Stimulated activated CD4-positive, alpha-beta T cell treated with anti-CD3 and anti-CD28 coated beads, Interleukin-15, amount 100 ng/mL, for 24 hours (primary cell): ENCODE data around the gene SLC44A1.

Source experiments
- DNase-seq: peaks from one replicate; pipeline ENCODE4 v3.0.0-alpha.2; 2020

SLC44A1 gene

GRCh38 chr9:105275938-105276337, 31.5 kb downstream of the SLC44A1 start:
- no peak for DNase-seq

- DNase-seq, result no peak
Observed at GRCh38 chr9:105278751-105279150, 34.3 kb downstream of the SLC44A1 start.

- DNase-seq, result no peak
Observed at GRCh38 chr9:105280691-105281090, 36.2 kb downstream of the SLC44A1 start.

GRCh38 chr9:105281272-105281671, 36.8 kb downstream of the SLC44A1 start:
- no peak for DNase-seq

DNA sequence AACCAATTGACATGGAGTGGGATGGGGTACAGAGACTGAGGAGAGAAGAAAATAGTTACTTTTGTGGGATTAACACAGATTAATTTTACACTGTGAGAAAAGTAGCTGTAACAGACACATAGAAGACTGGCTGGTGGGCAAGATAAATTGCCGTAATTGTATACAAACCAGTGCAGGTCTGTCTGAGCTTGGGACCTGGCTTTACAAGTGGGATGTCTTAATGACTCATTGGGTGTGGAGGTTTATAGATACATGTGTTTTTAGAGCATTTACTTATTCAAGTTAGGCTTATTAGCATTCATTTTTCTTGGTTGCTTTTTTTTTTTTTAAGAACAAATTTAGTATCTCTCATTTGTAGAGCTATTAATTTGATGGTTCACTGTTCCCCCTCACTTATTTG, 37.5 kb downstream of the SLC44A1 start:
- DNase-seq, result no peak

- no peak for DNase-seq
Observed at GRCh38 chr9:105282870-105283621, 38.6 kb downstream of the SLC44A1 start.

DNA sequence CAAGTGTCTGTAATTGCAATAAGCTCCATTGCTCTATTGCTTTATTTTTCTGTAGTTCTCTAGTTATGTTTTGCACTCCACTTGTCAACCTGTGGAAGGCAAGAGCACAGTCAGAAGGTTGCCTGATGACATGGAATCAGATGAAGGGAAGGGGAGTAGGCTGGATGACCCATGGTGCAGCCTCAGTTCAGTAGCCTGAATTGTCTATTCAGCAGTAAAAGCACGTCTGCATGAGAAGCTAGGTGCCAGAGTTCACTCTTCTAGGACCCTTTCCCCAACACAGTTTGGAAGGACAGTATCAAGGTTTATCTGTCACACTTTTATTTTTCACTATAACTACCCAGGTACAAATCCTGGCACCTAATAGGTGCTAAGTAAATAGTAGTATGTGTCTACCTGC, 39.3 kb downstream of the SLC44A1 start:
- no peak for DNase-seq

GRCh38 chr9:105284463-105284862, 40.0 kb downstream of the SLC44A1 start:
- no peak for DNase-seq

GRCh38 chr9:105286098-105286497, 41.6 kb downstream of the SLC44A1 start:
- DNase-seq, result no peak

DNA sequence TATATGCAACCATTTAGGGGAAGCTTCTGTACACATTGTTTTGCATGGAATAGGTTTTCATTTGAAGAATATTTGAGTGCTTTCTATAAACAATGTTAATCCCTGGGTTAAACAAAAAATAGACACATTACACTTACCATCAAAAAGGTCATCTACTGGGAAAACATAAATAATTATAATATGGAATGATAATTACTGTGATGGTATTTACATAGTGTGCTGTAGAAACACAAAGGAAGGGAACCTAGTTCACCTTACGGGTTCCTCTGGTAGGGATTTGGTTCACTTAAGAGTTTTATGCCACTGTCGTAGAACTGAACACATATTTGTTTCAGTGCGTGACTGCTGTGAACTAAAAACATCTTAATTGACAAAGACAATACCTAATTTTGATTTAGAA, 44.9 kb downstream of the SLC44A1 start:
- DNase-seq, result no peak

GRCh38 chr9:105290418-105290817, 46.0 kb downstream of the SLC44A1 start:
- DNase-seq, result no peak

DNA sequence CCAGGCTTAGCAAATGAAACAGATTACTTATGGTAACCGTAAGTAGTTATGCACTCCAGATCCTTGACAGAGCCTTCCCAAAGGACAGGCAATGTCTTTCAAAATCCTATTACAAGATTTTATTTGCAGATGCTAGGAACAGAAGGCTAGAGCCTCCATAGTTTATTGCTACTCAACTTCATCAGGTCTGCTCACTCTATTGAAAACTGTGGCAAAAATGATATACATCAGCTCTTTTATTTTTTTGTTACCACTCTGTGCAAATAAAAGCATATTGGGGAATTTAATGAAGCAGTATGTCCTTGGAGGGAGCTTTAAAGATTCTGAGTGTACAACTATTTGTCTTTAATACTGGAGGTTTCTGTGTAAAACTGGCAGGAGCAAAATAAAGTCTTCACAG, 46.5 kb downstream of the SLC44A1 start:
- DNase-seq, result no peak

- no peak for DNase-seq
Observed at GRCh38 chr9:105291422-105291859, 47.0 kb downstream of the SLC44A1 start.

- no peak for DNase-seq
Observed at GRCh38 chr9:105291938-105292337, 47.5 kb downstream of the SLC44A1 start.

DNA sequence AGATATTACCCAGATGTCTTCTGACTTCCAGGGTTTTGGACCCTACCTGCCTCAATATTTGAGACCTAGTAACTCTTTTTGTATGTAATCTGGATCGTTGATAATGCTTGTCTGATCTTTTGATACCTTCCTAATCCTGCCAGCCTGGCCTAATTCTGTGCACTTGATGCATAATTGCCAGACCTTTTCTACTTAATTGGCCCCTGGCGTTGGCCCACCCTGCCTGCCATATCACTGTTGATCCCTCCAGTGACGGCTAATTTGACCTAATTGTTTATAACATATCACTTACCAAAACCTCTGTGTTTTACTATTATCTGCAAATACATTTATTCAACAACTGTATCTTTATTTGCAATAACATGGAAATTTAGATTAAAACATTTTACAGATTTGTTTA, 49.0 kb downstream of the SLC44A1 start:
- no peak for DNase-seq

GRCh38 chr9:105295201-105295550, 50.7 kb downstream of the SLC44A1 start:
- no peak for DNase-seq

DNA sequence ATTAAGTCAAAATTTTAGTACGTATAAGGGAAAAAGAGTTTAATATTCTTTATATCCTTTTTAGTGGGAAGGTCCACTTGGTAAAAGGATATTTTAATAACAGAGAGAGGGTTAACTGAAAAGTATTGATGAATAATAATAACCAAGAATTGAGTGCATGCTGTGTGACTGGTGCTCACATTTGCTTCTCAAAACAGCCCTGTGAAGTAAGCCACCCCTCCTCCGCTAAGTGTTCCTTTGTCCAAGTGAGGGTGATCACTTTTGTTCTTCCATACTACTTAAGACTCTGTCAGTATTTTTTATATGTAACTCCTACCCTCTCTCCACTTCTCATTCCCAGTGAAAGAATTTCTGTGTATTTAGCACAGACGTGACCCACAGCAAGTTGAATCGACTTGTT, 51.5 kb downstream of the SLC44A1 start:
- DNase-seq, result no peak

DNA sequence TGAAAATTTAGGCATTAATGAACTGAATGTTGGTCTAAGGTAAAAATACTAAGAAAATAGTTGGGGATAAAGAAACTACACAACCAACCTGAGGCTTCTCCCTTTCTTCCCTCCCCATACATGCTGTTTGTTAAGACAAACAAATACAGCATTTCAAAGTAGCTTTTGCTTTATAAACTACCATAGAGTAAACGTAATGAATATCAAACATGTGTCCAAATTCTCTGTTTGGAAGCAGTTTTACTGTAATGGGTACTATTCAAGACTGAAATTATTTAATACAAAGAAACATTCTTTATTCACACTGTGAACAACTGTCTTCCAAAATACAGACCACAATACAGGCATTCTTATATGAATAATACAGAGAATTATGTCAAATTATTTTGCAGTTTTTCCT, 52.0 kb downstream of the SLC44A1 start:
- DNase-seq, result no peak

GRCh38 chr9:105296877-105297287, 52.4 kb downstream of the SLC44A1 start:
- DNase-seq, result no peak

DNA sequence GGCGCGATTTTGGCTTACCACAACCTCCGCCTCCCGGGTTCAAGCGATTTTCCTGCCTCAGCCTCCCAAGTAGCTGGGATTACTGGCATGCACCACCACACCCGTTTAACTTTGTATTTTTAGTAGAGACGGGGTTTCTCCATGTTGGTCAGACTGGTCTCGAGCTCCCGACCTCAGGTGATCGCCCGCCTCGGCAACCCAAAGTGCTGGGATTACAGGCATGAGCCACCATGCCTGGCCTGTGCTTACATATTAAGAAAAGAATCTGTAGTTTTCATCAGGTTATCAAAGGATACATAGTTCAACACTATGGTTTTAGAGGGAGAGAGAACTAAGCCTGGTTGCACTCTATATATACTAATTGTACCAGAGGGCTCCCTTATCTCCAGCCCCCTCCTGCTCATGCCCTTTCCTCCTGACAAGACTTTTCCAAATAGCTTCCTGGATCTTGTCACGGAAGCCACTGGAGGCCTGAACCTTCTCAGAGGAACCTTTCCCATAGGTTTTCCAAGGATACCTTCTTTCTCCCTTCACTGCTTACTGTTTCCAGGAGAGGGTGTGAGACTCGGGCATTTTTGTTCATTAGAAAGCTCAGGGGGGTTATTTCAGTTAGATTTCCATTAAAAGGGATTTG, 53.1 kb downstream of the SLC44A1 start:
- DNase-seq, result no peak

GRCh38 chr9:105299190-105299854, 54.9 kb downstream of the SLC44A1 start:
- peak; percentile 14 for DNase-seq

DNA sequence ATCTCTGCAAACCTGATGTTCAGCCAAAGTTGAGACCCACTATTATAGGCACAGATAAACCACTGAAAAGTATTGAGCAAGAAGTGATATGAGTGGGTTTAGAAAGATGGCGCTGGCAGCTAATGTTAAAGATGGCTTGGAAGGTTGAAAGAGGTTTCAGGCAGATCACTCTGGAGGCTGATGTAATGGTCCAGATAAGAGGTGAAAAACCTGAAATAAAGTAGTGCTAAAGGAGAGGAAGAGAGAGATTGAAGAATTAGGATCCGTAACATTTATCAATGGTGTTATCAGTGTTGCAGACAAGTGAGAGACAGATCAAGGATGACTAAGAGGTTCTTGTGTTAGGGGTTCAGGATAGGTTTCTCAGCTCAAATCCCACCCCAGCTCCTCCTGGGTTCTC, 58.3 kb downstream of the SLC44A1 start:
- no peak for DNase-seq

DNA sequence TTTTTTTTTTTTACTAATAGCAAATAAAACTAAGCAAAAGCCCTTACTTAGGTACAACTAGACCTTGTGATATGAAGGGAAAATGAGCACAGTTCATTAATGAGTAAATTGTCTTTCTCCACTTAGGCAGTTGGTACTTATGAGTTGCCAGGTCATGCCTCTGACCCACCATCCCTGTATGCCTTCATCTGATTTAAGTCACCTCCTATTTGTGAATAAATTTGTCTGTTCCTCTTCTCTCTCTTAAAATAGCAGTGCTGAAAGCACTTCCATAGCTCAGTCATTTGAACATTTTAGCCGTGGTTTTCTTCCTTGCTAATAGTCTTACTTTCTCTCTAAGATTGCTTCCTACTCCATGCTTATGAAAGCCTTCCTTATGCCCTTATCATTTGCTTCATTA, 61.4 kb downstream of the SLC44A1 start:
- no peak for DNase-seq
